Sigmoid colon (tissue), 7 donors: ENCODE results near the gene ACBD3. TPM values are rescaled to one million over a fixed set of nuclear protein-coding genes. Genes with fewer than 3 reads are reported as not detected.
A peak's percentile ranks its signal among the peaks of the same experiment; 100 is the strongest.

Source experiments
- DNase-seq: peaks from one replicate; pipeline ENCODE4 v3.0.0-alpha.2; 2019
- H3K27ac ChIP-seq, 4 donors: fragments of 200-600 bp; sonication (generic); one replicate each; pipeline ENCODE4 v1.5.1; 2016 to 2019; ENCODE audit warnings: mild to moderate bottlenecking in 1 of 4
- H3K27me3 ChIP-seq, 3 donors: fragments of 200-600 bp; sonication (generic); one replicate each; pipeline ENCODE4 v1.5.1; 2019; ENCODE audit warnings: mild to moderate bottlenecking in 1 of 3
- H3K36me3 ChIP-seq, 4 donors: fragments of 200-600 bp; sonication (generic); one replicate each; pipeline ENCODE4 v1.5.1; 2016 to 2019
- H3K4me1 ChIP-seq, 4 donors: fragments of 200-600 bp; sonication (generic); one replicate each; pipeline ENCODE4 v1.5.1; 2017 to 2019
- H3K4me3 ChIP-seq, 4 donors: fragments of 200-600 bp; sonication (generic); one replicate each; pipeline ENCODE4 v1.5.1; 2017 to 2019; ENCODE audit warnings: mild to moderate bottlenecking in 2 of 4, moderate library complexity in 1 of 4
- H3K9me3 ChIP-seq, 4 donors: fragments of 200-600 bp in 3 of 4; sonication (generic) in 3 of 4; one replicate each; pipeline versions ENCODE4 v1.5.1 to v1.6.1; 2013 to 2019
- CTCF ChIP-seq, 4 experiments: fragments of 450-650 bp in 3 of 4; fragments of 200-600 bp in 1 of 4; IDR thresholded peaks; one replicate each; pipeline ENCODE4 v1.5.1; 2016 to 2019; ENCODE audit warnings: antibody characterized with exemption in 4 of 4, mild to moderate bottlenecking in 3 of 4, moderate library complexity in 2 of 4
- EP300 ChIP-seq, 4 donors: sonication (generic); formaldehyde crosslinking; IDR thresholded peaks; one replicate each; pipeline ENCODE4 v1.6.1; 2017; ENCODE audit warnings: antibody characterized with exemption in 4 of 4
- POLR2A ChIP-seq, 2 donors: fragments of 450-650 bp; IDR thresholded peaks; one replicate each; pipeline ENCODE4 v1.6.1; 2016; ENCODE audit warnings: antibody characterized with exemption in 2 of 2, mild to moderate bottlenecking in 2 of 2, moderate library complexity in 2 of 2
- POLR2AphosphoS5 ChIP-seq, 4 donors: sonication (generic); formaldehyde crosslinking; IDR thresholded peaks; one replicate each; pipeline ENCODE4 v1.6.1; 2017; ENCODE audit warnings: antibody characterized with exemption in 4 of 4
- WGBS, 2 donors: extraction: QIAGEN DNeasy Blood & Tissue Kit; methylation state at CpG; one replicate each; pipeline ENCODE4 v1.1.7; 2013; 5-methylcytosine and 5-hydroxymethylcytosine counted together
- intact Hi-C: fragments of 100-400 bp; cut with DNase I; formaldehyde crosslinking; loops from one replicate; pipeline ENCODE4 v1.15.1; 2023
- polyA plus RNA-seq, 3 donors: library from polyadenylated mRNA; stranded (reverse); fragments of 200-250 nt; gene quantifications; one replicate each; pipeline ENCODE4 v1.2.3, GENCODE V29; 2013
- total RNA-seq, 4 donors: library from RNA; depleted of rRNA; stranded (reverse); fragments of >200 nt; gene quantifications; one replicate each; pipeline ENCODE4 v1.1.0, GENCODE V29; 2016
- donor health status: healthy with polysubstance abuse.
- donor health status: Bipolar disorder and iron deficiency.
- donor health status: healthy.

ACBD3 gene
- total and polyA plus RNA-seq, 7 donors: 23.7 to 37.8 (median 32.9) TPM

- H3K27ac ChIP-seq: peak overlapping the region in 1 of 4 donors; percentile 46
- H3K4me1 ChIP-seq: peaks cover 0 to 10% (median 7%) of the 10 kb centered on the region in 4 donors
- H3K36me3 ChIP-seq: no peaks in the 10 kb centered on the region
- intact Hi-C loops: no loop called here
- 38 to 53% methylated on average over 31 of the region's 31 CpGs for WGBS, 2 donors
- H3K4me3 ChIP-seq: no peak overlapping the region
- TF ChIP-seq POLR2A (IDR thresholded peaks at IDR 0.05) (no peak), EP300 (IDR thresholded peaks at IDR 0.05) (no peak), POLR2AphosphoS5 (IDR thresholded peaks at IDR 0.05) (no peak), CTCF (IDR thresholded peaks at IDR 0.05) (no peak)
- DNase-seq: peak; percentile 54
- H3K9me3 ChIP-seq: no peaks in the 10 kb centered on the region
- no peaks in the 10 kb centered on the region for H3K27me3 ChIP-seq
Measured at GRCh38 chr1:226126824-226127569, 59.5 kb downstream of the ACBD3 start.

GRCh38 chr1:226125831-226126230 is 60.7 kb downstream of the ACBD3 start:
- DNase-seq: peak; percentile 52

GRCh38 chr1:226125097-226125630 is 61.4 kb downstream of the ACBD3 start:
- H3K4me3 ChIP-seq: no peak overlapping the region
- H3K9me3 ChIP-seq: no peaks in the 10 kb centered on the region
- 1 to 3% methylated on average over 12 of the region's 12 CpGs for WGBS, 2 donors
- H3K27ac ChIP-seq: no peak overlapping the region
- DNase-seq: peak; percentile 89
- intact Hi-C loops: loop anchor here (1.0 kb wide), 1 partner anchor 72 kb away; no protein-coding TSS in a partner anchor
- no peaks in the 10 kb centered on the region for H3K27me3 ChIP-seq
- H3K4me1 ChIP-seq: peaks cover 0 to 19% (median 12%) of the 10 kb centered on the region in 4 donors
- TF ChIP-seq CTCF (IDR thresholded peaks at IDR 0.05) (peak; percentile 77 to 96 (median 86)), POLR2A (IDR thresholded peaks at IDR 0.05) (no peak)
- no peaks in the 10 kb centered on the region for H3K36me3 ChIP-seq

More at GRCh38 chr1:226125831-226126230, 60.7 kb downstream of the ACBD3 start:
- Histone ChIP-seq H3K4me3 (no peak overlapping the region), H3K36me3 (no peaks in the 10 kb centered on the region), H3K4me1 (peaks cover 0 to 19% (median 12%) of the 10 kb centered on the region in 4 donors), H3K27ac (no peak overlapping the region), H3K9me3 (no peaks in the 10 kb centered on the region), H3K27me3 (no peaks in the 10 kb centered on the region)
- TF ChIP-seq CTCF (IDR thresholded peaks at IDR 0.05) (no peak), POLR2A (IDR thresholded peaks at IDR 0.05) (no peak), POLR2AphosphoS5 (IDR thresholded peaks at IDR 0.05) (no peak), EP300 (IDR thresholded peaks at IDR 0.05) (no peak)
- intact Hi-C loops: loop anchor here (1.0 kb wide), 1 partner anchor 71 kb away; no protein-coding TSS in a partner anchor
- 96 to 99% methylated on average over 10 of the region's 10 CpGs for WGBS, 2 donors

GRCh38 chr1:226123591-226124471 is 62.7 kb downstream of the ACBD3 start:
- H3K9me3 ChIP-seq: no peaks in the 10 kb centered on the region
- H3K4me3 ChIP-seq: no peak overlapping the region
- TF ChIP-seq CTCF (IDR thresholded peaks at IDR 0.05) (no peak), POLR2A (IDR thresholded peaks at IDR 0.05) (no peak), EP300 (IDR thresholded peaks at IDR 0.05) (no peak), POLR2AphosphoS5 (IDR thresholded peaks at IDR 0.05) (no peak)
- intact Hi-C loops: loop anchor here (5.0 kb wide), 2 partner anchors 42 to 127 kb away; partner anchors contain the start of gene SDE2
- 55 to 85% methylated on average over 14 of the region's 14 CpGs for WGBS, 2 donors
- peaks cover 0 to 19% (median 12%) of the 10 kb centered on the region in 4 donors for H3K4me1 ChIP-seq
- DNase-seq: peak; percentile 54
- H3K27me3 ChIP-seq: no peaks in the 10 kb centered on the region
- no peak overlapping the region for H3K27ac ChIP-seq
- H3K36me3 ChIP-seq: no peaks in the 10 kb centered on the region
